ENCODE results near the gene NDUFV1.

GRCh38 chr11:67612751-67613150 lies 6.0 kb downstream of the NDUFV1 start:
- TF ChIP-seq CTCF (IDR thresholded peaks at IDR 0.05) (no peak), POLR2A (IDR thresholded peaks at IDR 0.05) (no peak), EP300 (IDR thresholded peaks at IDR 0.05) (no peak)

Measured in gastroesophageal sphincter (tissue), 3 donors.